GM23248 (cell line): ENCODE results near the gene CCDC74A. TPM values are rescaled to one million over a fixed set of nuclear protein-coding genes. Genes with fewer than 3 reads are reported as not detected.
A peak's percentile ranks its signal among the peaks of the same experiment; 100 is the strongest.
"Not testable (repeated sequence)": the region's sequence is repeated elsewhere in the genome, so short reads cannot be mapped to it uniquely, and the experiment has no call there.

Experiments used
- DNase-seq: peaks from one replicate; pipeline ENCODE4 v3.0.0-alpha.2; 2015
- H2AFZ ChIP-seq: fragments of 200-600 bp; sonication (generic); 2 replicates; pipeline ENCODE4 v1.6.1; 2016; ENCODE audit warnings: antibody characterized with exemption
- H3F3A ChIP-seq: fragments of 200-600 bp; sonication (generic); 2 replicates; pipeline ENCODE4 v1.6.1; 2016; ENCODE audit warnings: mild to moderate bottlenecking, antibody characterized with exemption, mixed run types; ENCODE audit not compliant: insufficient read depth
- H3K27ac ChIP-seq: fragments of 200-600 bp; sonication (generic); 2 replicates; pipeline ENCODE4 v1.5.1; 2016; ENCODE audit warnings: mild to moderate bottlenecking
- H3K27me3 ChIP-seq: fragments of 200-600 bp; sonication (generic); replicated peaks from 2 replicates; pipeline ENCODE4 v1.6.1; 2016; ENCODE audit warnings: mild to moderate bottlenecking; ENCODE audit not compliant: insufficient read depth
- H3K36me3 ChIP-seq: fragments of 200-600 bp; sonication (generic); 2 replicates; pipeline ENCODE4 v1.6.1; 2016; ENCODE audit warnings: low read depth, mild to moderate bottlenecking
- H3K4me1 ChIP-seq: fragments of 200-600 bp; sonication (generic); 2 replicates; pipeline ENCODE4 v1.6.1; 2016; ENCODE audit warnings: mild to moderate bottlenecking; ENCODE audit not compliant: insufficient read depth
- H3K4me2 ChIP-seq: fragments of 200-600 bp; sonication (generic); one replicate; pipeline ENCODE4 v1.6.1; 2016; ENCODE audit warnings: mild to moderate bottlenecking; ENCODE audit not compliant: unreplicated experiment
- H3K4me3 ChIP-seq: fragments of 200-600 bp; sonication (generic); 2 replicates; pipeline ENCODE4 v1.5.1; 2016; ENCODE audit warnings: mild to moderate bottlenecking
- H3K79me2 ChIP-seq: fragments of 200-600 bp; sonication (generic); 2 replicates; pipeline ENCODE4 v1.6.1; 2016; ENCODE audit warnings: mild to moderate bottlenecking; ENCODE audit not compliant: insufficient read depth
- H3K9ac ChIP-seq: fragments of 200-600 bp; sonication (generic); 2 replicates; pipeline ENCODE4 v1.6.1; 2016; ENCODE audit warnings: mild to moderate bottlenecking
- H3K9me2 ChIP-seq: fragments of 200-600 bp; sonication (generic); 2 replicates; pipeline ENCODE4 v1.6.1; 2016; ENCODE audit warnings: mixed run types, mild to moderate bottlenecking, moderate library complexity; ENCODE audit not compliant: insufficient read depth
- H3K9me3 ChIP-seq: fragments of 200-600 bp; sonication (generic); one replicate; pipeline ENCODE4 v1.6.1; 2017; ENCODE audit warnings: low read depth
- H4K20me1 ChIP-seq: fragments of 200-600 bp; sonication (generic); 2 replicates; pipeline ENCODE4 v1.6.0; 2016; ENCODE audit not compliant: insufficient read depth
- WGBS, 2 experiments: methylation state at CpG; one replicate each; pipeline ENCODE4 v1.1.6; 2015 to 2017; ENCODE audit warnings: low lambda C conversion rate in 2 of 2, low coverage in 1 of 2; ENCODE audit errors: missing lambda C conversion rate in 2 of 2; 5-methylcytosine and 5-hydroxymethylcytosine counted together
- in situ Hi-C: fragments of 300-500 bp; cut with MboI; formaldehyde crosslinking; loops from 2 replicates; pipeline ENCODE4 v1.15.0; 2020
- polyA plus RNA-seq: library from polyadenylated mRNA; unstranded; fragments of >200 nt; fragmentation: Nextera tagmentation; extraction: Ambion mirVana; gene quantifications from 2 replicates; pipeline ENCODE4 v1.2.1, GENCODE V29; 2016
- total RNA-seq: library from RNA; depleted of rRNA; stranded (reverse); fragments of >200 nt; shearing (Covaris generic); gene quantifications from 2 replicates; pipeline ENCODE4 v1.2.3, GENCODE V29; 2014; rRNA removed

The CCDC74A gene
- total RNA-seq (11.5 and 15.0 TPM in 2 replicates), polyA plus RNA-seq (10.8 and 11.3 TPM in 2 replicates)

GRCh38 chr2:131527131-131528001 lies at the start of gene CCDC74A:
Gene CCDC74A (plus strand): TSS chr2:131527888. CDS start chr2:131527971, 83 bp downstream.
- H3F3A ChIP-seq, H3K79me2 ChIP-seq, H3K9me2 ChIP-seq, H3K27me3 ChIP-seq, H3K4me1 ChIP-seq, H3K27ac ChIP-seq, H3K36me3 ChIP-seq, H4K20me1 ChIP-seq, H3K9me3 ChIP-seq, in situ Hi-C loops: not testable (repeated sequence)
- peak within 1 kb of the TSS; percentile 77 for H3K4me2 ChIP-seq
- 32 to 41% methylated on average over 26 to 32 of the region's 47 CpGs for WGBS, 2 experiments
- H2AFZ ChIP-seq: peak within 1 kb of the TSS; percentile 86
- peak; percentile 71 for DNase-seq
- peak within 1 kb of the TSS; percentile 71 for H3K4me3 ChIP-seq
- H3K9ac ChIP-seq: peak within 1 kb of the TSS; percentile 61

- H3K9ac ChIP-seq, H4K20me1 ChIP-seq, H3K4me1 ChIP-seq, H3K4me3 ChIP-seq, H3K27ac ChIP-seq, H3K79me2 ChIP-seq, in situ Hi-C loops, H3K27me3 ChIP-seq, DNase-seq, H3K9me2 ChIP-seq, H3K4me2 ChIP-seq, H3K36me3 ChIP-seq, H3K9me3 ChIP-seq, H2AFZ ChIP-seq, H3F3A ChIP-seq: not testable (repeated sequence)
- whole genome bisulfite sequencing, 2 experiments: 76% methylated on average over 13 of the region's 18 CpGs
Observed at GRCh38 chr2:131478074-131478849, 49.4 kb upstream of the CCDC74A start.

- H3K27me3 ChIP-seq, H3F3A ChIP-seq, H3K9me2 ChIP-seq, H3K27ac ChIP-seq, H4K20me1 ChIP-seq, H3K4me3 ChIP-seq, H2AFZ ChIP-seq, H3K4me2 ChIP-seq, H3K36me3 ChIP-seq, in situ Hi-C loops, H3K79me2 ChIP-seq, H3K4me1 ChIP-seq, H3K9ac ChIP-seq, DNase-seq, H3K9me3 ChIP-seq: not testable (repeated sequence)
- WGBS, 2 experiments: 92 to 95% methylated on average over 9 of the region's 9 CpGs
Observed at GRCh38 chr2:131478850-131479461, 48.7 kb upstream of the CCDC74A start.

GRCh38 chr2:131480351-131480750 lies 47.3 kb upstream of the CCDC74A start:
- H3K4me1 ChIP-seq, H3K4me3 ChIP-seq, H3K9me2 ChIP-seq, H3K9me3 ChIP-seq, H2AFZ ChIP-seq, in situ Hi-C loops, H3F3A ChIP-seq, H3K27me3 ChIP-seq, H3K79me2 ChIP-seq, H3K4me2 ChIP-seq, H4K20me1 ChIP-seq, H3K36me3 ChIP-seq, DNase-seq, H3K9ac ChIP-seq, H3K27ac ChIP-seq: not testable (repeated sequence)
- WGBS, 2 experiments: 100% methylated on average over 12 to 16 of the region's 20 CpGs

GRCh38 chr2:131482506-131483155 lies 45.1 kb upstream of the CCDC74A start:
- H3K4me3 ChIP-seq, H3K4me1 ChIP-seq, H3K9me2 ChIP-seq, H3K79me2 ChIP-seq, H3K9me3 ChIP-seq, H2AFZ ChIP-seq, H3F3A ChIP-seq, H3K9ac ChIP-seq, in situ Hi-C loops, H3K36me3 ChIP-seq, H3K27ac ChIP-seq, H3K4me2 ChIP-seq, H4K20me1 ChIP-seq, H3K27me3 ChIP-seq, DNase-seq: not testable (repeated sequence)
- WGBS, 2 experiments: 90 to 92% methylated on average over 18 to 19 of the region's 19 CpGs

- H3K27ac ChIP-seq, H3K9ac ChIP-seq, H3K27me3 ChIP-seq, H3K36me3 ChIP-seq, H3K4me3 ChIP-seq, H3F3A ChIP-seq, H2AFZ ChIP-seq, H4K20me1 ChIP-seq, in situ Hi-C loops, H3K9me2 ChIP-seq, H3K9me3 ChIP-seq, H3K4me1 ChIP-seq, H3K79me2 ChIP-seq, H3K4me2 ChIP-seq, DNase-seq: not testable (repeated sequence)
- WGBS, 2 experiments: 90 to 92% methylated on average over 21 of the region's 24 CpGs
Observed at GRCh38 chr2:131483981-131484820, 43.5 kb upstream of the CCDC74A start.
